Endothelial cell of umbilical vein (primary cell): ENCODE measurements around the gene ACHE. TPM values are rescaled to one million over a fixed set of nuclear protein-coding genes. Genes with fewer than 3 reads are reported as not detected.

Experiments used
- BruUV-seq: library from RNA; stranded (reverse); fragments of 400-500 nt; replicated peaks from 2 replicates; lab custom pipeline; 2021; lab: Mats Ljungman, UMichigan
- CTCF ChIA-PET: fragments of 300-600, 350-600 bp; sonication (Branson Sonifier 250); formaldehyde crosslinking; loops from one replicate; lab custom pipeline; 2021; ENCODE audit warnings: antibody characterized with exemption, inconsistent platforms; lab: Charles Lee
- POLR2A ChIA-PET: fragments of 300-600, 350-600 bp; sonication (Branson Sonifier 250); formaldehyde crosslinking; loops from one replicate; lab custom pipeline; 2021; ENCODE audit warnings: antibody characterized with exemption, inconsistent platforms; lab: Charles Lee
- DNase-seq: peaks from one replicate; pipeline ENCODE4 v3.0.0-alpha.2; 2011; ENCODE audit warnings: low read depth, low spot score
- FAIRE-seq: peaks from 2 replicates; lab custom pipeline; 2011; peaks lifted over from hg19 to GRCh38; lab: Jason Lieb, UNC
- H2AFZ ChIP-seq: 2 replicates; pipeline ENCODE4 v1.6.0; 2012; ENCODE audit warnings: low read depth, low read length, control low read depth, inconsistent platforms
- H3K27ac ChIP-seq: 2 replicates; pipeline ENCODE4 v1.5.1; 2011; ENCODE audit warnings: low read depth, mild to moderate bottlenecking, control low read depth, low read length, moderate library complexity; ENCODE audit not compliant: insufficient read depth
- H3K27me3 ChIP-seq, 2 experiments: 2 replicates each; pipeline versions ENCODE4 v1.6.0 to v1.6.1; 2011; ENCODE audit warnings: low read length in 2 of 2, mixed read lengths in 1 of 2; ENCODE audit not compliant: control insufficient read depth in 2 of 2, insufficient read depth in 2 of 2
- H3K36me3 ChIP-seq, 2 experiments: 2 replicates in 1 of 2; 3 replicates in 1 of 2; pipeline ENCODE4 v1.5.1; 2011; ENCODE audit warnings: low read length in 2 of 2, mild to moderate bottlenecking in 1 of 2, moderate library complexity in 1 of 2; ENCODE audit not compliant: control insufficient read depth in 2 of 2, insufficient read depth in 2 of 2; ENCODE audit errors: extremely low read depth in 1 of 2
- H3K4me1 ChIP-seq: 3 replicates; pipeline ENCODE4 v1.5.1; 2011; ENCODE audit warnings: mild to moderate bottlenecking, low read length; ENCODE audit not compliant: control insufficient read depth, insufficient read depth; ENCODE audit errors: extremely low read depth
- H3K4me2 ChIP-seq: 2 replicates; pipeline ENCODE4 v1.6.1; 2011; ENCODE audit warnings: low read length, control low read depth, mixed read lengths; ENCODE audit not compliant: insufficient read depth
- H3K4me3 ChIP-seq, 3 experiments: fragments of 200-600 bp in 1 of 3; sonication (generic), shearing (Covaris generic) in 1 of 3; replicated peaks in 1 of 3; 2 replicates each; pipeline ENCODE4 v1.5.1; 2011 to 2016; ENCODE audit warnings: control low read depth in 3 of 3, low read length in 3 of 3, mild to moderate bottlenecking in 2 of 3, inconsistent platforms in 1 of 3, low read depth in 1 of 3, moderate library complexity in 1 of 3; ENCODE audit not compliant: insufficient read depth in 1 of 3
- H3K79me2 ChIP-seq: 2 replicates; pipeline ENCODE4 v1.6.0; 2012; ENCODE audit warnings: low read length, inconsistent platforms; ENCODE audit not compliant: control insufficient read depth, insufficient read depth
- H3K9ac ChIP-seq: replicated peaks from 2 replicates; pipeline ENCODE3; 2011; ENCODE audit warnings: low read length, control low read depth; ENCODE audit not compliant: insufficient read depth; ENCODE audit errors: extremely low read depth
- H3K9me1 ChIP-seq: replicated peaks from 3 replicates; pipeline ENCODE4 v1.6.0; 2011; ENCODE audit warnings: mild to moderate bottlenecking, low read length; ENCODE audit not compliant: control insufficient read depth, insufficient read depth; ENCODE audit errors: extremely low read depth
- H3K9me3 ChIP-seq: replicated peaks from 2 replicates; pipeline ENCODE4 v1.5.1; 2012; ENCODE audit warnings: low read length, inconsistent platforms; ENCODE audit not compliant: control insufficient read depth, insufficient read depth
- H4K20me1 ChIP-seq: replicated peaks from 2 replicates; pipeline ENCODE3; 2011; ENCODE audit warnings: mild to moderate bottlenecking, low read length; ENCODE audit not compliant: control insufficient read depth, insufficient read depth; ENCODE audit errors: extremely low read depth
- CTCF ChIP-seq, 2 donors: IDR thresholded peaks; 1 replicate in 1 of 2; 2 replicates in 1 of 2; pipeline ENCODE4 v1.5.1; 2011; ENCODE audit warnings: low read length in 2 of 2, mild to moderate bottlenecking in 2 of 2, moderate library complexity in 2 of 2, control low read depth in 1 of 2, inconsistent platforms in 1 of 2, low read depth in 1 of 2; ENCODE audit not compliant: insufficient read depth in 1 of 2; ENCODE audit errors: extremely low read depth in 1 of 2
- EZH2 ChIP-seq: IDR thresholded peaks from 2 replicates; pipeline ENCODE4 v1.6.1; 2012; ENCODE audit warnings: borderline replicate concordance, low read depth, mild to moderate bottlenecking, moderate library complexity, low read length, inconsistent platforms; ENCODE audit not compliant: severe bottlenecking
- FOS ChIP-seq: IDR thresholded peaks from 2 replicates; pipeline ENCODE4 v1.6.1; 2011; ENCODE audit warnings: mild to moderate bottlenecking, low read length, moderate library complexity, borderline replicate concordance; ENCODE audit not compliant: insufficient read depth
- GATA2 ChIP-seq: IDR thresholded peaks from 2 replicates; pipeline ENCODE4 v1.7.0; 2011; ENCODE audit warnings: low read depth, mild to moderate bottlenecking, moderate library complexity, mixed read lengths, low read length; ENCODE audit not compliant: insufficient read length, insufficient read depth
- JUN ChIP-seq: IDR thresholded peaks from 2 replicates; pipeline ENCODE4 v1.6.1; 2011; ENCODE audit warnings: borderline replicate concordance, low read depth; ENCODE audit not compliant: insufficient read length, insufficient read depth
- MAX ChIP-seq: IDR thresholded peaks from 2 replicates; pipeline ENCODE4 v1.6.1; 2011; ENCODE audit not compliant: insufficient read depth, insufficient read length
- MYC ChIP-seq: IDR thresholded peaks from one replicate; pipeline ENCODE4 v1.6.1; 2011; ENCODE audit warnings: mild to moderate bottlenecking, low read depth, low read length
- POLR2A ChIP-seq: IDR thresholded peaks from 2 replicates; pipeline ENCODE4 v1.6.1; 2012; ENCODE audit warnings: low read depth, mild to moderate bottlenecking, control low read depth, low read length
- POLR2AphosphoS5 ChIP-seq: IDR thresholded peaks from 2 replicates; pipeline ENCODE4 v1.6.1; 2012; ENCODE audit warnings: low read depth, mild to moderate bottlenecking, control low read depth, low read length, moderate library complexity; ENCODE audit not compliant: insufficient read depth
- dilution Hi-C: fragments of 300-500 bp; cut with MboI; formaldehyde crosslinking; loops from one replicate; pipeline ENCODE4 v1.15.0; 2019; ENCODE audit warnings: low sequenced_read_pairs; ENCODE audit not compliant: extremely low pct_ligation_motif_present
- intact Hi-C: fragments of 100-400 bp; cut with micrococcal nuclease; formaldehyde crosslinking; loops from one replicate; pipeline ENCODE4 v1.10.0; 2022
- polyA plus RNA-seq, 4 experiments: library from polyadenylated mRNA; depleted of rRNA in 3 of 4; stranded (reverse) in 3 of 4; unstranded in 1 of 4; fragments of >200 nt; gene quantifications; 2 replicates each; pipeline versions ENCODE4 v1.2.1 to v1.2.3, GENCODE V29; 2011 to 2012; ENCODE audit warnings: missing spikeins in 1 of 4
- total RNA-seq: library from RNA; stranded (reverse); gene quantifications from 2 replicates; pipeline ENCODE4 v1.2.3, GENCODE V29; 2021

ACHE gene
- total and polyA plus RNA-seq, 2 donors (not counting 3 experiments of a cell fraction or from before 2014, with no cell fraction given) = 0.18 to 0.28 TPM

GRCh38 chr7:100882201-100882600 is 13.5 kb downstream of the ACHE start:
- no peaks in the 10 kb centered on the region for H4K20me1 ChIP-seq

More at GRCh38 chr7:100882201-100882600, 13.5 kb downstream of the ACHE start:
- Histone ChIP-seq H3K9me3 (no peaks in the 10 kb centered on the region), H2AFZ (no peak overlapping the region), H3K4me1 (peaks cover 6% of the 10 kb centered on the region), H3K4me3 (no peak overlapping the region), H3K79me2 (peaks cover 47% of the 10 kb centered on the region), H3K9ac (no peak overlapping the region), H3K27me3 (no peaks in the 10 kb centered on the region), H3K9me1 (no peaks in the 10 kb centered on the region), H3K27ac (no peak overlapping the region), H3K4me2 (no peak overlapping the region), H3K36me3 (peaks cover 27 to 61% of the 10 kb centered on the region in 2 experiments)
- TF ChIP-seq POLR2A (no peak), CTCF (IDR thresholded peaks at IDR 0.05; ENCODE audit: extremely low read depth in 1 of 2, insufficient read depth in 1 of 2, low read depth in 1 of 2, low read length in 2 of 2) (no peak), JUN (no peak), MAX (no peak), GATA2 (no peak), MYC (no peak), FOS (no peak), POLR2AphosphoS5 (no peak), EZH2 (no peak)
- BruUV-seq = no TSS peak
- no peak for FAIRE-seq
- dilution Hi-C loops = no loop called here
- CTCF ChIA-PET = interaction anchor here (0.9 kb wide), 1 partner anchor 83 kb away, joined by 3 read pairs; no protein-coding TSS in a partner anchor
- POLR2A ChIA-PET = no interaction called here
- DNase-seq = no peak
- intact Hi-C loops = no loop called here
